Ishikawa (cell line): ENCODE measurements around the gene DMKN.

Source experiments
- CEBPB ChIP-seq: IDR thresholded peaks from 2 replicates; pipeline ENCODE4 v1.6.1; 2012
- EGR1 ChIP-seq: IDR thresholded peaks from 2 replicates; pipeline ENCODE4 v1.6.1; 2012
- EP300 ChIP-seq: IDR thresholded peaks from 2 replicates; pipeline ENCODE4 v1.6.1; 2012; ENCODE audit warnings: borderline replicate concordance
- TF ChIP-seq, protein P1 (sequence below): IDR thresholded peaks from 2 replicates; pipeline ENCODE4 v1.6.1; 2012; ENCODE audit warnings: low read depth, mild to moderate bottlenecking

DNA sequence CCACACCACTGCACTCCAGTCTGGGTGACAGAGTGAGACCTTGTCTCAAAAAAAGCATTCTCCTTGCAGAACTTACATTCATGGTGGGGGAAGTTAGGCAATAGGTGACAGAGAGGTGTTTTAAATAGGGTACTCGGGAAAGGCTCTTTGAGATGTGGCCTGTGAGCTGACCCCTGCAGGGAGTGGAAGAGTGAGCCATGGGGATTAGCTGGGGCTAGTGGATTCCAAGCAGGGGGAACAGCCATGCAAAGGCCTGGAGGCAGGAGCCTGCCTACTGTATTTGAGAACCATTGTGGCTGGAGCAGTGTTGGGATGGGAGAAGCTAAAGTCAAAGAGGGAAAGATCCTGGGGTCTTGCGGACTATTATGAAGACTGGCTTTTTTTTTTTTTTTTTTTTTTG lies 3.9 kb upstream of the DMKN start:
- TF ChIP-seq CEBPB, result no peak
- no peak for TF ChIP-seq EGR1
- TF ChIP-seq, protein P1, sequence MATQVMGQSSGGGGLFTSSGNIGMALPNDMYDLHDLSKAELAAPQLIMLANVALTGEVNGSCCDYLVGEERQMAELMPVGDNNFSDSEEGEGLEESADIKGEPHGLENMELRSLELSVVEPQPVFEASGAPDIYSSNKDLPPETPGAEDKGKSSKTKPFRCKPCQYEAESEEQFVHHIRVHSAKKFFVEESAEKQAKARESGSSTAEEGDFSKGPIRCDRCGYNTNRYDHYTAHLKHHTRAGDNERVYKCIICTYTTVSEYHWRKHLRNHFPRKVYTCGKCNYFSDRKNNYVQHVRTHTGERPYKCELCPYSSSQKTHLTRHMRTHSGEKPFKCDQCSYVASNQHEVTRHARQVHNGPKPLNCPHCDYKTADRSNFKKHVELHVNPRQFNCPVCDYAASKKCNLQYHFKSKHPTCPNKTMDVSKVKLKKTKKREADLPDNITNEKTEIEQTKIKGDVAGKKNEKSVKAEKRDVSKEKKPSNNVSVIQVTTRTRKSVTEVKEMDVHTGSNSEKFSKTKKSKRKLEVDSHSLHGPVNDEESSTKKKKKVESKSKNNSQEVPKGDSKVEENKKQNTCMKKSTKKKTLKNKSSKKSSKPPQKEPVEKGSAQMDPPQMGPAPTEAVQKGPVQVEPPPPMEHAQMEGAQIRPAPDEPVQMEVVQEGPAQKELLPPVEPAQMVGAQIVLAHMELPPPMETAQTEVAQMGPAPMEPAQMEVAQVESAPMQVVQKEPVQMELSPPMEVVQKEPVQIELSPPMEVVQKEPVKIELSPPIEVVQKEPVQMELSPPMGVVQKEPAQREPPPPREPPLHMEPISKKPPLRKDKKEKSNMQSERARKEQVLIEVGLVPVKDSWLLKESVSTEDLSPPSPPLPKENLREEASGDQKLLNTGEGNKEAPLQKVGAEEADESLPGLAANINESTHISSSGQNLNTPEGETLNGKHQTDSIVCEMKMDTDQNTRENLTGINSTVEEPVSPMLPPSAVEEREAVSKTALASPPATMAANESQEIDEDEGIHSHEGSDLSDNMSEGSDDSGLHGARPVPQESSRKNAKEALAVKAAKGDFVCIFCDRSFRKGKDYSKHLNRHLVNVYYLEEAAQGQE, result no peak
- TF ChIP-seq EP300, result no peak
